ENCODE results near the gene PIK3R6. TPM values are rescaled to one million over a fixed set of nuclear protein-coding genes. Genes with fewer than 3 reads are reported as not detected.
"Not testable (repeated sequence)": the region's sequence is repeated elsewhere in the genome, so short reads cannot be mapped to it uniquely, and the experiment has no call there.

PIK3R6 gene
- total RNA-seq, 4 donors from 2014 or later, result 0.22 to 2.5 (median 0.35) TPM

GRCh38 chr17:8887301-8887700 is 19.8 kb upstream of the PIK3R6 start:
- DNase-seq, result no peak
- intact Hi-C loops (cut with DNase I), result no loop called here
- WGBS, 2 donors, result 95% methylated on average over 3 of the region's 11 CpGs; no CpG with 5 or more reads in 1 of the 2 donors
- no peak for TF ChIP-seq POLR2A (IDR thresholded peaks at IDR 0.05)
- TF ChIP-seq CTCF (IDR thresholded peaks at IDR 0.05), result no peak
- no peak overlapping the region for H3K4me3 ChIP-seq
- peaks cover 0 to 5% (median 0%) of the 10 kb centered on the region in 3 donors for H3K36me3 ChIP-seq
- H3K4me1 ChIP-seq, result no peaks in the 10 kb centered on the region
- H3K9me3 ChIP-seq, result no peaks in the 10 kb centered on the region
- no peak overlapping the region for H3K27ac ChIP-seq
- H3K27me3 ChIP-seq, result no peaks in the 10 kb centered on the region

GRCh38 chr17:8885967-8886684 is 18.7 kb upstream of the PIK3R6 start:
- intact Hi-C loops (cut with DNase I), result no loop called here
- H3K9me3 ChIP-seq, result no peaks in the 10 kb centered on the region
- no peaks in the 10 kb centered on the region for H3K27me3 ChIP-seq
- WGBS, 2 donors, result 61 to 79% methylated on average over 7 to 22 of the region's 23 CpGs
- peaks cover 0 to 5% (median 0%) of the 10 kb centered on the region in 3 donors for H3K36me3 ChIP-seq
- H3K27ac ChIP-seq, result no peak overlapping the region
- TF ChIP-seq CTCF (IDR thresholded peaks at IDR 0.05) (no peak), POLR2A (IDR thresholded peaks at IDR 0.05) (no peak)
- DNase-seq, result no peak
- H3K4me3 ChIP-seq, result no peak overlapping the region
- H3K4me1 ChIP-seq, result no peaks in the 10 kb centered on the region

GRCh38 chr17:8885163-8885966 is 17.9 kb upstream of the PIK3R6 start:
- H3K4me3 ChIP-seq; DNase-seq; H3K27ac ChIP-seq; H3K36me3 ChIP-seq; intact Hi-C loops (cut with DNase I); H3K4me1 ChIP-seq; H3K9me3 ChIP-seq; H3K27me3 ChIP-seq: not testable (repeated sequence)
- WGBS, 2 donors, result 59 to 75% methylated on average over 5 to 7 of the region's 30 CpGs

GRCh38 chr17:8884336-8884990 is 17.0 kb upstream of the PIK3R6 start:
- Histone ChIP-seq H3K4me3 (no peak overlapping the region), H3K4me1 (no peaks in the 10 kb centered on the region), H3K27me3 (no peaks in the 10 kb centered on the region), H3K27ac (no peak overlapping the region), H3K36me3 (peaks cover 0 to 5% (median 0%) of the 10 kb centered on the region in 3 donors), H3K9me3 (no peaks in the 10 kb centered on the region)
- no peak for DNase-seq
- intact Hi-C loops (cut with DNase I), result no loop called here
- WGBS, 2 donors, result 88 to 89% methylated on average over 15 to 16 of the region's 16 CpGs
- TF ChIP-seq CTCF (IDR thresholded peaks at IDR 0.05) (no peak), POLR2A (IDR thresholded peaks at IDR 0.05) (no peak)

GRCh38 chr17:8883353-8883752 is 15.9 kb upstream of the PIK3R6 start:
- Histone ChIP-seq H3K4me1 (no peaks in the 10 kb centered on the region), H3K36me3 (peaks cover 0 to 4% (median 0%) of the 10 kb centered on the region in 3 donors), H3K27ac (no peak overlapping the region), H3K27me3 (no peaks in the 10 kb centered on the region), H3K4me3 (no peak overlapping the region), H3K9me3 (no peaks in the 10 kb centered on the region)
- TF ChIP-seq CTCF (IDR thresholded peaks at IDR 0.05), result no peak
- TF ChIP-seq POLR2A (IDR thresholded peaks at IDR 0.05), result no peak
- intact Hi-C loops (cut with DNase I), result no loop called here
- DNase-seq, result no peak
- 89 to 95% methylated on average over 4 of the region's 4 CpGs for WGBS, 2 donors

All from esophagus squamous epithelium (tissue), 5 donors.